HCT116 (cell line): ENCODE results near the gene ACP1. TPM values are rescaled to one million over a fixed set of nuclear protein-coding genes. Genes with fewer than 3 reads are reported as not detected.

Experiments used
- ATAC-seq: fragments of 200-7000 bp; cut with Tn5 transposase; 2 replicates; pipeline ENCODE4 v1.9.1; 2020; ENCODE audit warnings: mild to moderate bottlenecking, moderate library complexity
- BruUV-seq: library from RNA; stranded (reverse); fragments of 400-500 nt; replicated peaks from 2 replicates; lab custom pipeline; 2021; lab: Mats Ljungman, UMichigan
- CTCF ChIA-PET: fragments of 300-600 bp; sonication (Branson Sonifier 250); formaldehyde crosslinking; loops from one replicate; lab custom pipeline; 2021; ENCODE audit warnings: antibody characterized with exemption; lab: Charles Lee
- POLR2A ChIA-PET: fragments of 300-600, 350-600 bp; sonication (Branson Sonifier 250); formaldehyde crosslinking; loops from one replicate; lab custom pipeline; 2021; ENCODE audit warnings: antibody characterized with exemption; lab: Charles Lee
- RAD21 ChIA-PET, 2 experiments: fragments of 300-600 bp; sonication (Branson Sonifier 250); formaldehyde crosslinking; loops; one replicate each; lab custom pipeline; 2023; ENCODE audit warnings: low total read pairs in 2 of 2; ENCODE audit not compliant: uncharacterized antibody in 2 of 2, unreplicated experiment in 2 of 2, low non-redundant PET in 1 of 2; lab: Charles Lee
- DNase-seq: peaks from one replicate; pipeline ENCODE4 v3.0.0-alpha.2; 2010; ENCODE audit warnings: low read depth, low spot score
- H2AFZ ChIP-seq: fragments of 200-600 bp; shearing (Covaris generic), sonication (generic); 2 replicates; pipeline ENCODE4 v1.6.1; 2017; ENCODE audit warnings: low read depth, mixed run types, mixed read lengths, antibody characterized with exemption, low read length; ENCODE audit not compliant: poor library complexity, severe bottlenecking
- H3K27ac ChIP-seq: 2 replicates; pipeline ENCODE4 v1.5.1; 2012; ENCODE audit warnings: low read depth, low read length
- H3K27me3 ChIP-seq: fragments of 200-600 bp; sonication (generic); 2 replicates; pipeline ENCODE4 v1.6.1; 2016; ENCODE audit warnings: mixed run types, low read length, mixed read lengths; ENCODE audit not compliant: insufficient read depth
- H3K36me3 ChIP-seq, 2 experiments: fragments of 200-500 bp in 1 of 2; fragments of 200-600 bp in 1 of 2; sonication (Bioruptor generic) in 1 of 2; sonication (generic) in 1 of 2; 2 replicates each; pipeline versions ENCODE4 v1.5.1 to v1.6.1; 2014 to 2016; ENCODE audit warnings: low read length in 2 of 2, inconsistent platforms in 1 of 2, mixed read lengths in 1 of 2, mixed run types in 1 of 2; ENCODE audit not compliant: insufficient read depth in 2 of 2, control insufficient read depth in 1 of 2
- H3K4me1 ChIP-seq, 2 experiments: fragments of 200-600 bp in 1 of 2; sonication (generic) in 1 of 2; 2 replicates each; pipeline versions ENCODE4 v1.5.1 to v1.6.1; 2012 to 2017; ENCODE audit warnings: low read length in 2 of 2, inconsistent platforms in 1 of 2, mild to moderate bottlenecking in 1 of 2, mixed read lengths in 1 of 2, mixed run types in 1 of 2, moderate library complexity in 1 of 2; ENCODE audit not compliant: insufficient read depth in 2 of 2, control insufficient read depth in 1 of 2
- H3K4me2 ChIP-seq: fragments of 200-600 bp; sonication (generic); 2 replicates; pipeline ENCODE4 v1.6.1; 2017; ENCODE audit warnings: mixed run types, low read length, mixed read lengths
- H3K4me3 ChIP-seq, 2 experiments: fragments of 200-600 bp in 1 of 2; sonication (generic) in 1 of 2; replicated peaks in 1 of 2; 2 replicates each; pipeline ENCODE4 v1.5.1; 2011 to 2016; ENCODE audit warnings: low read length in 2 of 2, control low read depth in 1 of 2, low read depth in 1 of 2, mild to moderate bottlenecking in 1 of 2, mixed read lengths in 1 of 2, mixed run types in 1 of 2
- H3K79me2 ChIP-seq: fragments of 200-600 bp; sonication (generic); 2 replicates; pipeline ENCODE4 v1.6.1; 2017; ENCODE audit warnings: mild to moderate bottlenecking, mixed run types, low read length, moderate library complexity, mixed read lengths; ENCODE audit not compliant: insufficient read depth
- H3K9ac ChIP-seq: fragments of 200-600 bp; sonication (generic); 2 replicates; pipeline ENCODE4 v1.6.1; 2016; ENCODE audit warnings: low read length, mixed read lengths
- H3K9me2 ChIP-seq: fragments of 200-600 bp; sonication (generic), shearing (Covaris generic); 2 replicates; pipeline ENCODE4 v1.6.1; 2017; ENCODE audit warnings: mixed run types, mild to moderate bottlenecking, moderate library complexity; ENCODE audit not compliant: insufficient read depth
- H3K9me3 ChIP-seq, 2 experiments: fragments of 200-500 bp in 1 of 2; fragments of 200-600 bp in 1 of 2; sonication (Bioruptor generic) in 1 of 2; sonication (generic) in 1 of 2; 2 replicates each; pipeline ENCODE4 v1.6.1; 2014 to 2017; ENCODE audit warnings: low read length in 2 of 2, mixed read lengths in 2 of 2, inconsistent platforms in 1 of 2, low read depth in 1 of 2, mild to moderate bottlenecking in 1 of 2, mixed run types in 1 of 2, moderate library complexity in 1 of 2; ENCODE audit not compliant: control insufficient read depth in 1 of 2, insufficient read depth in 1 of 2
- H4K20me1 ChIP-seq: fragments of 200-600 bp; sonication (generic), shearing (Covaris generic); 2 replicates; pipeline ENCODE4 v1.6.1; 2017; ENCODE audit warnings: mixed run types, mild to moderate bottlenecking, moderate library complexity; ENCODE audit not compliant: insufficient read depth
- ATF3 ChIP-seq: IDR thresholded peaks from 2 replicates; pipeline ENCODE4 v1.6.1; 2012
- CBX3 ChIP-seq: IDR thresholded peaks from 2 replicates; pipeline ENCODE4 v1.6.1; 2012; ENCODE audit warnings: low read depth
- CEBPB ChIP-seq: IDR thresholded peaks from 2 replicates; pipeline ENCODE4 v1.6.1; 2012; ENCODE audit warnings: low read depth
- EZH2 ChIP-seq: fragments of 200-600 bp; sonication (generic); IDR thresholded peaks from 2 replicates; pipeline ENCODE4 v1.6.1; 2017; ENCODE audit warnings: antibody characterized with exemption, mixed run types
- MAX ChIP-seq: IDR thresholded peaks from 2 replicates; pipeline ENCODE4 v1.6.1; 2012
- POLR2AphosphoS5 ChIP-seq: IDR thresholded peaks from 2 replicates; pipeline ENCODE4 v1.6.1; 2011; ENCODE audit warnings: mild to moderate bottlenecking, low read depth, low read length, moderate library complexity
- RAD21 ChIP-seq: IDR thresholded peaks from 2 replicates; pipeline ENCODE4 v1.6.1; 2012; ENCODE audit warnings: low read depth, mild to moderate bottlenecking
- REST ChIP-seq: IDR thresholded peaks from 2 replicates; pipeline ENCODE4 v1.6.1; 2012; ENCODE audit warnings: low read depth
- SIN3A ChIP-seq: IDR thresholded peaks from 2 replicates; pipeline ENCODE4 v1.6.1; 2012; ENCODE audit warnings: low read depth
- SP1 ChIP-seq: IDR thresholded peaks from 2 replicates; pipeline ENCODE4 v1.6.1; 2012; ENCODE audit warnings: low read depth
- TCF7L2 ChIP-seq: IDR thresholded peaks from 2 replicates; pipeline ENCODE4 v1.7.0; 2011; ENCODE audit warnings: borderline replicate concordance, inconsistent platforms; ENCODE audit not compliant: insufficient read depth, insufficient read length; ENCODE audit errors: extremely low read depth
- ZBTB33 ChIP-seq: IDR thresholded peaks from 2 replicates; pipeline ENCODE4 v1.6.1; 2011; ENCODE audit warnings: mild to moderate bottlenecking, low read length, moderate library complexity; ENCODE audit not compliant: insufficient replicate concordance; ENCODE audit errors: extremely low read depth
- ZFX ChIP-seq: fragments of 450-650 bp; IDR thresholded peaks from 2 replicates; pipeline ENCODE4 v1.6.1; 2017
- ZNF274 ChIP-seq: fragments of 200-500 bp; sonication (Bioruptor generic); IDR thresholded peaks from 2 replicates; pipeline ENCODE4 v1.6.1; 2014; ENCODE audit warnings: mild to moderate bottlenecking, low read depth, low read length, inconsistent platforms
- intact Hi-C: fragments of 100-400 bp; cut with micrococcal nuclease; formaldehyde crosslinking; loops from 2 replicates; pipeline ENCODE4 v1.10.0; 2022
- total RNA-seq: library from RNA; stranded (reverse); gene quantifications from one replicate; pipeline ENCODE4 v1.2.1, GENCODE V29; 2021; ENCODE audit not compliant: unreplicated experiment
- TF ChIP-seq, protein P1 (sequence below), 3 experiments: fragments of 200-600 bp in 1 of 3; sonication (generic) in 1 of 3; IDR thresholded peaks in 2 of 3; conservative IDR thresholded peaks in 1 of 3; 2 replicates each; pipeline ENCODE4 v1.5.1; 2012 to 2017; ENCODE audit warnings: low read depth in 2 of 3, low read length in 2 of 3, antibody characterized with exemption in 1 of 3, borderline replicate concordance in 1 of 3, control low read depth in 1 of 3, mild to moderate bottlenecking in 1 of 3, mixed read lengths in 1 of 3, mixed run types in 1 of 3, moderate library complexity in 1 of 3; ENCODE audit not compliant: insufficient read depth in 1 of 3

ACP1 gene
- total RNA-seq, 1 experiment from 2014 or later, result 113 TPM

DNA sequence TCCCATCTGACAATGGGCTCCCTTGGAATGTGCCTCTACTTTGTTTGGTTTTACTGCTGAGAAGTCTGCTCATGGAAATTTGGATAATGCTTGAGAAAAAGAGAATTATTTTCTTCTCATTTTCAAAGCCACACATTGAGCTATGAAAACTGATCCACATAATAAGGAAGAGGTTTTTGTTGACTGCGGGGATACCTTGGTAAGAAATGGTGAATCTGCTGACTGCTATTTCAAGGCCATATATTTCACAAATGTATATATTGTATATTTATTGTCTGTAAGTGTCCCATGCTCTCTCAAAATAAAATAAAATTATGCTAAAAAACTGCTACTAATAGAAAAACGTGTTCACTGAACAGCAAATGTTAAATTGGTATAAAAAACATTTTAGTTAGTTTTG lies 16.0 kb upstream of the ACP1 start:
- BruUV-seq, result no TSS peak
- Histone ChIP-seq H3K9me2 (no peaks in the 10 kb centered on the region), H3K27me3 (no peaks in the 10 kb centered on the region), H3K79me2 (no peaks in the 10 kb centered on the region), H3K36me3 (no peaks in the 10 kb centered on the region; a peak in 1 of 4 replicates), H2AFZ (no peak overlapping the region), H4K20me1 (no peaks in the 10 kb centered on the region), H3K4me3 (no peak overlapping the region), H3K4me2 (no peak overlapping the region), H3K9me3 (no peaks in the 10 kb centered on the region), H3K27ac (no peak overlapping the region), H3K4me1 (no peaks in the 10 kb centered on the region), H3K9ac (no peak overlapping the region)
- ChIA-PET POLR2A (no interaction called here), CTCF (no interaction called here), RAD21 (no interaction called here)
- intact Hi-C loops, result loop anchor here (5.0 kb wide), 1 partner anchor 389 kb away; no protein-coding TSS in a partner anchor
- DNase-seq (no peak), ATAC-seq (no peak)
- TF ChIP-seq REST (no peak), POLR2AphosphoS5 (no peak), ZFX (no peak), CBX3 (no peak), SP1 (no peak), TCF7L2 (no peak), MAX (no peak), CEBPB (no peak), ATF3 (no peak), EZH2 (no peak), RAD21 (no peak), ZBTB33 (no peak), ZNF274 (no peak), SIN3A (no peak)
- TF ChIP-seq, protein P1, sequence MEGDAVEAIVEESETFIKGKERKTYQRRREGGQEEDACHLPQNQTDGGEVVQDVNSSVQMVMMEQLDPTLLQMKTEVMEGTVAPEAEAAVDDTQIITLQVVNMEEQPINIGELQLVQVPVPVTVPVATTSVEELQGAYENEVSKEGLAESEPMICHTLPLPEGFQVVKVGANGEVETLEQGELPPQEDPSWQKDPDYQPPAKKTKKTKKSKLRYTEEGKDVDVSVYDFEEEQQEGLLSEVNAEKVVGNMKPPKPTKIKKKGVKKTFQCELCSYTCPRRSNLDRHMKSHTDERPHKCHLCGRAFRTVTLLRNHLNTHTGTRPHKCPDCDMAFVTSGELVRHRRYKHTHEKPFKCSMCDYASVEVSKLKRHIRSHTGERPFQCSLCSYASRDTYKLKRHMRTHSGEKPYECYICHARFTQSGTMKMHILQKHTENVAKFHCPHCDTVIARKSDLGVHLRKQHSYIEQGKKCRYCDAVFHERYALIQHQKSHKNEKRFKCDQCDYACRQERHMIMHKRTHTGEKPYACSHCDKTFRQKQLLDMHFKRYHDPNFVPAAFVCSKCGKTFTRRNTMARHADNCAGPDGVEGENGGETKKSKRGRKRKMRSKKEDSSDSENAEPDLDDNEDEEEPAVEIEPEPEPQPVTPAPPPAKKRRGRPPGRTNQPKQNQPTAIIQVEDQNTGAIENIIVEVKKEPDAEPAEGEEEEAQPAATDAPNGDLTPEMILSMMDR (IDR thresholded peaks at IDR 0.05 in 2 of 3, conservative IDR thresholded peaks at IDR 0.05 in 1 of 3; ENCODE audit: borderline replicate concordance in 1 of 3, insufficient read depth in 1 of 3, low read depth in 2 of 3, low read length in 2 of 3), result no peak
